ENCODE results near the gene UNC5CL. TPM values are rescaled to one million over a fixed set of nuclear protein-coding genes. Genes with fewer than 3 reads are reported as not detected.

UNC5CL gene
- total RNA-seq, 3 donors from 2014 or later (not counting 1 experiment from before 2014, with no cell fraction given): 2.1 to 5.3 (median 4.4) TPM

DNA sequence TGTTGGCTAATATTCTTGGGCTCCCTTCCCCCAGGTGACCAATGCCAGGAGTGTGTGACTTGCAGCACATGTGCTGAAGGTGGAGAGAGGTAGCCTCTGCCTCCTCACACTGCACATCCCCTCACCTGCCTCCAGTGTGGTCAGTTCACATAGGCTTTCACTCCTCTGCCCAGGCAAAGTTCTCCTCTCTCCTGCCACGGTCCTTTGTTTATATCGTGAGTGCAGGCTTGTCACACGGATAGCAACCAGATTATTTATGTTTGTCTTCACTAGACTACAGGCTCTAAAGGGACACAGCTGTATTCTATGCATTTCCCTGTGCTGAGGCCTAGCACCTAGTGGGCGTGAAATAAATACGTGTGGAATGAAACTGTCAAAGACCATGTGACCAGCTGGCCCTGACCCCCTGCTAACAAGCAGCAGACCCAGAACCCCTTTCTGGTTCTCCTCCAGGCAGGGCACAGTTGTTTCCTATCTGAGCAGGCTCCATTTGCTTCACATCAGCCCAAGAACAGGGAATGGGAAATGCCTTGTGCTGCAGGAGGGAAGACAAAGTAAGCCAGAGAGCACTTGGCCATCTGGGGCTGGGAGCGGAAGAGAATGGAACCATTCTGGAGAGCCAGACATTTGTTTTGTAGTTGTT is 42.3 kb downstream of the UNC5CL start:
- Mint-ChIP-seq H3K9me3 (no peaks in the 10 kb centered on the region), H3K4me1 (no peaks in the 10 kb centered on the region), H3K36me3 (no peaks in the 10 kb centered on the region), H3K4me3 (no peak overlapping the region), H3K27me3 (ENCODE audit: low read depth in 2 of 2) (peaks cover 19 to 48% of the 10 kb centered on the region in 2 donors), H3K27ac (no peak overlapping the region)
- WGBS (ENCODE audit: insufficient coverage): 91% methylated on average over 6 of the region's 6 CpGs
- Histone ChIP-seq H3K36me3 (ENCODE audit: control insufficient read depth, insufficient read depth, low read length) (no peaks in the 10 kb centered on the region), H3K4me3 (ENCODE audit: low read length) (no peak overlapping the region), H3K4me1 (ENCODE audit: control insufficient read depth, insufficient read depth, low read length) (no peaks in the 10 kb centered on the region), H3K27me3 (ENCODE audit: control insufficient read depth, insufficient read depth, low read length) (no peaks in the 10 kb centered on the region), H3K27ac (ENCODE audit: low read length) (no peak overlapping the region), H3K9me3 (ENCODE audit: control insufficient read depth, insufficient read depth, low read length) (no peaks in the 10 kb centered on the region)
- no peak for DNase-seq
- intact Hi-C loops (cut with micrococcal nuclease): no loop called here
- ATAC-seq: no peak
- TF ChIP-seq, protein P1, sequence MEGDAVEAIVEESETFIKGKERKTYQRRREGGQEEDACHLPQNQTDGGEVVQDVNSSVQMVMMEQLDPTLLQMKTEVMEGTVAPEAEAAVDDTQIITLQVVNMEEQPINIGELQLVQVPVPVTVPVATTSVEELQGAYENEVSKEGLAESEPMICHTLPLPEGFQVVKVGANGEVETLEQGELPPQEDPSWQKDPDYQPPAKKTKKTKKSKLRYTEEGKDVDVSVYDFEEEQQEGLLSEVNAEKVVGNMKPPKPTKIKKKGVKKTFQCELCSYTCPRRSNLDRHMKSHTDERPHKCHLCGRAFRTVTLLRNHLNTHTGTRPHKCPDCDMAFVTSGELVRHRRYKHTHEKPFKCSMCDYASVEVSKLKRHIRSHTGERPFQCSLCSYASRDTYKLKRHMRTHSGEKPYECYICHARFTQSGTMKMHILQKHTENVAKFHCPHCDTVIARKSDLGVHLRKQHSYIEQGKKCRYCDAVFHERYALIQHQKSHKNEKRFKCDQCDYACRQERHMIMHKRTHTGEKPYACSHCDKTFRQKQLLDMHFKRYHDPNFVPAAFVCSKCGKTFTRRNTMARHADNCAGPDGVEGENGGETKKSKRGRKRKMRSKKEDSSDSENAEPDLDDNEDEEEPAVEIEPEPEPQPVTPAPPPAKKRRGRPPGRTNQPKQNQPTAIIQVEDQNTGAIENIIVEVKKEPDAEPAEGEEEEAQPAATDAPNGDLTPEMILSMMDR (IDR thresholded peaks at IDR 0.05): no peak

GRCh38 chr6:40992746-40993145 is 46.3 kb downstream of the UNC5CL start:
- Mint-ChIP-seq H3K27ac (no peak overlapping the region), H3K36me3 (no peaks in the 10 kb centered on the region), H3K9me3 (no peaks in the 10 kb centered on the region), H3K27me3 (ENCODE audit: low read depth in 2 of 2) (peaks cover 27 to 52% of the 10 kb centered on the region in 2 donors), H3K4me3 (no peak overlapping the region), H3K4me1 (no peaks in the 10 kb centered on the region)
- Histone ChIP-seq H3K27me3 (ENCODE audit: control insufficient read depth, insufficient read depth, low read length) (no peaks in the 10 kb centered on the region), H3K4me3 (ENCODE audit: low read length) (no peak overlapping the region), H3K27ac (ENCODE audit: low read length) (no peak overlapping the region), H3K36me3 (ENCODE audit: control insufficient read depth, insufficient read depth, low read length) (no peaks in the 10 kb centered on the region), H3K9me3 (ENCODE audit: control insufficient read depth, insufficient read depth, low read length) (no peaks in the 10 kb centered on the region), H3K4me1 (ENCODE audit: control insufficient read depth, insufficient read depth, low read length) (no peaks in the 10 kb centered on the region)
- no peak for ATAC-seq
- TF ChIP-seq, protein P1 (IDR thresholded peaks at IDR 0.05): no peak
- 78% methylated on average over 3 of the region's 3 CpGs for WGBS (ENCODE audit: insufficient coverage)
- intact Hi-C loops (cut with micrococcal nuclease): no loop called here
- DNase-seq: no peak

DNA sequence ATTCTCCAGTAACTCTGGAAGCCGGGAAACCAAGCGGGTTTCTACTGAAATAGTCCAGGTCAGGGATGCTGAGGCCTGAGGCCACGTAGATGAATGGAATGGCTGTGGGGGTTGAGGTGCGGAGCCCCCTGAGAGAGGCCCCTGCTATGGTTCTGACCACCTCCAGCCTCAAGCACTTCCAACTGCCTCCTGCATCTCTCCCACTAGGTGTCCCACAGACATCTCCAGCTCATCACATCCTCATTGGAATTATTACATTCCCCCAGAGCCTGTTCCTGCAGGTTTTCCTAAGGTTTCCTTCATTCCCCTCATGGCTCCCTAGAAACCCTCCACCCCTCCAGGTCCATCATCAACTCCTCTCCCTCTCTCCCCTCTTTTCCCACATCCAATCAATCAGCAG is 48.7 kb downstream of the UNC5CL start:
- no peak for DNase-seq
- intact Hi-C loops (cut with micrococcal nuclease): no loop called here
- 85% methylated on average over 3 of the region's 4 CpGs for WGBS (ENCODE audit: insufficient coverage)
- Histone ChIP-seq H3K27ac (ENCODE audit: low read length) (no peak overlapping the region), H3K9me3 (ENCODE audit: control insufficient read depth, insufficient read depth, low read length) (no peaks in the 10 kb centered on the region), H3K27me3 (ENCODE audit: control insufficient read depth, insufficient read depth, low read length) (peaks cover 2% of the 10 kb centered on the region), H3K4me1 (ENCODE audit: control insufficient read depth, insufficient read depth, low read length) (no peaks in the 10 kb centered on the region), H3K4me3 (ENCODE audit: low read length) (no peak overlapping the region), H3K36me3 (ENCODE audit: control insufficient read depth, insufficient read depth, low read length) (no peaks in the 10 kb centered on the region)
- H3K4me3 Mint-ChIP-seq: no peak overlapping the region
- H3K9me3 Mint-ChIP-seq: no peaks in the 10 kb centered on the region
- ATAC-seq: no peak
- TF ChIP-seq, protein P1 (IDR thresholded peaks at IDR 0.05): no peak
- H3K4me1 Mint-ChIP-seq: no peaks in the 10 kb centered on the region
- H3K27me3 Mint-ChIP-seq (ENCODE audit: low read depth in 2 of 2): peaks cover 27 to 44% of the 10 kb centered on the region in 2 donors
- no peaks in the 10 kb centered on the region for H3K36me3 Mint-ChIP-seq
- no peak overlapping the region for H3K27ac Mint-ChIP-seq
